Peyer's patch (tissue), 4 donors: ENCODE measurements around the gene NARF. TPM values are rescaled to one million over a fixed set of nuclear protein-coding genes. Genes with fewer than 3 reads are reported as not detected.
"Not testable (repeated sequence)": the region's sequence is repeated elsewhere in the genome, so short reads cannot be mapped to it uniquely, and the experiment has no call there.

Experiments
- DNase-seq, 3 donors: peaks; one replicate each; pipeline ENCODE4 v3.0.0-alpha.2; 2017 to 2019
- H3K27ac ChIP-seq, 4 donors: fragments of 200-600 bp; sonication (generic); one replicate each; pipeline ENCODE4 v1.5.1; 2016 to 2019
- H3K27me3 ChIP-seq, 2 donors: fragments of 200-600 bp; sonication (generic); one replicate each; pipeline ENCODE4 v1.5.1; 2019
- H3K36me3 ChIP-seq, 3 donors: fragments of 200-600 bp; sonication (generic); one replicate each; pipeline ENCODE4 v1.5.1; 2016 to 2019
- H3K4me1 ChIP-seq, 4 donors: fragments of 200-600 bp; sonication (generic); one replicate each; pipeline ENCODE4 v1.5.1; 2016 to 2019
- H3K4me3 ChIP-seq, 4 donors: fragments of 200-600 bp; sonication (generic); 1 replicate in 3 of 4; 2 replicates in 1 of 4; pipeline ENCODE4 v1.5.1; 2016 to 2019; ENCODE audit warnings: mild to moderate bottlenecking in 1 of 4
- H3K9me3 ChIP-seq, 4 donors: fragments of 200-600 bp; sonication (generic); one replicate each; pipeline ENCODE4 v1.5.1; 2016 to 2019; ENCODE audit warnings: mild to moderate bottlenecking in 1 of 4
- POLR2A ChIP-seq, 2 donors: fragments of 450-650 bp; IDR thresholded peaks; one replicate each; pipeline ENCODE4 v1.5.1; 2017; ENCODE audit warnings: antibody characterized with exemption in 2 of 2, mild to moderate bottlenecking in 2 of 2, moderate library complexity in 2 of 2
- total RNA-seq, 4 donors: library from RNA; depleted of rRNA; stranded (reverse); fragments of >200 nt; gene quantifications; one replicate each; pipeline ENCODE4 v1.1.0, GENCODE V29; 2016
- TF ChIP-seq, protein P1 (sequence below), 6 experiments: fragments of 450-650 bp in 4 of 6; fragments of 200-600 bp in 2 of 6; sonication (generic) in 1 of 6; IDR thresholded peaks; one replicate each; pipeline ENCODE4 v1.5.1; 2017 to 2019; ENCODE audit warnings: antibody characterized with exemption in 6 of 6, mild to moderate bottlenecking in 3 of 6, moderate library complexity in 1 of 6

The NARF gene
- total RNA-seq = 10 to 100 TPM; 31.9 to 81.7 (median 52.0) TPM

DNA sequence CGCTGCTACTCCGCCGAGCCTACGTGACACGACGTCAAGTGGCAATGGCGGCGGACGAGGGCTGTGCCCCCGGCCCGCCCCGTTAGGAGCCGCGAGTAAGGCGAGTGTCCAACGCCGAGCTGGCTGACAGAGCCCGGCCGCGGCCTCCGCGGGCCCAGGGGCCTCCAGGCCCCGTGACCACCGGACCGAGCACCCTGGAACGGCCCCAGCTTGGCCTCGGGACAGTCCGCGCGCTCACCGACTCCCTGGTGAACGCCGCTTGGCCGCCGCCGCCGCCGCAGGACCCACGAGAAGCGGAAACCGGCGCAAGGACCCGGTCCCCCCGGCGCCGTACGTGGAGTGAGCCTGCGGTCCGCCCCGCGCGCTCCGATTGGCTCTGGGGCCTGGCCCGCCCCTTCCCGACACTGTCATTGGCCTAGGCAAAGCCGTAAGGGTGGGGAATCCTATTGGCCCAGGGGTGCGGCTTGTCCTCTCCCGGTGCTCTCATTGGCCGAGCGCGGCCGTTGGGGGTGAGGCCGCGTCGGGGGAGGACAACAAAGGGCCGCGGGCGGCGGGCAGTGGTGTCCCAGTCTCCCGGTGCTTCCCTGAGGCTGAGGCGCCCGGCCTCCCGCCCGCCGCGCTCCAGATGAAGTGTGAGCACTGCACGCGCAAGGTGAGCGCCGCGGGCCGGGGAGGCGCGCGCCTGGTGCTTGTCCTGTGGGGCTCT is at the start of gene NARF:
NARF (plus strand) TSS at position 563 of the 706 bp plus-strand sequence; CDS start at position 626, 63 bp downstream.
- H3K27ac ChIP-seq = peak within 1 kb of the TSS; percentile 99 to 100 (median 100)
- peaks cover 0 to 19% (median 5%) of the 10 kb centered on the region in 4 donors for H3K4me1 ChIP-seq
- peak; percentile 97 to 98 for TF ChIP-seq POLR2A (IDR thresholded peaks at IDR 0.05)
- TF ChIP-seq, protein P1, sequence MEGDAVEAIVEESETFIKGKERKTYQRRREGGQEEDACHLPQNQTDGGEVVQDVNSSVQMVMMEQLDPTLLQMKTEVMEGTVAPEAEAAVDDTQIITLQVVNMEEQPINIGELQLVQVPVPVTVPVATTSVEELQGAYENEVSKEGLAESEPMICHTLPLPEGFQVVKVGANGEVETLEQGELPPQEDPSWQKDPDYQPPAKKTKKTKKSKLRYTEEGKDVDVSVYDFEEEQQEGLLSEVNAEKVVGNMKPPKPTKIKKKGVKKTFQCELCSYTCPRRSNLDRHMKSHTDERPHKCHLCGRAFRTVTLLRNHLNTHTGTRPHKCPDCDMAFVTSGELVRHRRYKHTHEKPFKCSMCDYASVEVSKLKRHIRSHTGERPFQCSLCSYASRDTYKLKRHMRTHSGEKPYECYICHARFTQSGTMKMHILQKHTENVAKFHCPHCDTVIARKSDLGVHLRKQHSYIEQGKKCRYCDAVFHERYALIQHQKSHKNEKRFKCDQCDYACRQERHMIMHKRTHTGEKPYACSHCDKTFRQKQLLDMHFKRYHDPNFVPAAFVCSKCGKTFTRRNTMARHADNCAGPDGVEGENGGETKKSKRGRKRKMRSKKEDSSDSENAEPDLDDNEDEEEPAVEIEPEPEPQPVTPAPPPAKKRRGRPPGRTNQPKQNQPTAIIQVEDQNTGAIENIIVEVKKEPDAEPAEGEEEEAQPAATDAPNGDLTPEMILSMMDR (IDR thresholded peaks at IDR 0.05) = peak in 2 of 6 experiments; percentile 4 to 12
- peaks cover 0 to 34% (median 0%) of the 10 kb centered on the region in 3 donors for H3K36me3 ChIP-seq
- peak within 1 kb of the TSS; percentile 75 to 98 (median 94) for H3K4me3 ChIP-seq
- H3K27me3 ChIP-seq = no peaks in the 10 kb centered on the region
- no peaks in the 10 kb centered on the region for H3K9me3 ChIP-seq
- peak; percentile 95 to 99 (median 98) for DNase-seq

DNA sequence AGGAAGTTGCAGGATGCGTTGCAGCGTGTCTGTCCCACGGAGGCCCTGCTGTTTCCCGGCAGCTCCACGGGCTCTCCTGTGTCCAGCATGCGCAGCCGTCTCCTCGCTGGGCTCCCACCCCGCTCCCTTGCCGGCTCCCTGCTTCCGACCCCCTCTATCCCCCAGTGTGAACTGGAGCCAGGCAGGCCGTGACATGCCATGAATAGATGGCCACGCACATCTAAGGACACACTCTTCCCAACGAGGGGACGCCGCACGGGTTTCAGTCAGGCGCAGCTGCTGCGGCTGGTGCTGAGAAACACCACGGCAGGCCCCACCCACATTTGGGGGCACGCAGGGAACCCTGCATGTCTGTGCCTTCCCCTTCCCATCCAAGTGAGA is 49.6 kb upstream of the NARF start:
- Histone ChIP-seq H3K27ac (no peak overlapping the region), H3K4me3 (no peak overlapping the region), H3K4me1 (no peaks in the 10 kb centered on the region), H3K27me3 (no peaks in the 10 kb centered on the region), H3K36me3 (peaks cover 0 to 9% (median 0%) of the 10 kb centered on the region in 3 donors), H3K9me3 (no peaks in the 10 kb centered on the region)
- DNase-seq = no peak
- TF ChIP-seq POLR2A (IDR thresholded peaks at IDR 0.05) = no peak
- TF ChIP-seq, protein P1 (IDR thresholded peaks at IDR 0.05) = no peak

DNA sequence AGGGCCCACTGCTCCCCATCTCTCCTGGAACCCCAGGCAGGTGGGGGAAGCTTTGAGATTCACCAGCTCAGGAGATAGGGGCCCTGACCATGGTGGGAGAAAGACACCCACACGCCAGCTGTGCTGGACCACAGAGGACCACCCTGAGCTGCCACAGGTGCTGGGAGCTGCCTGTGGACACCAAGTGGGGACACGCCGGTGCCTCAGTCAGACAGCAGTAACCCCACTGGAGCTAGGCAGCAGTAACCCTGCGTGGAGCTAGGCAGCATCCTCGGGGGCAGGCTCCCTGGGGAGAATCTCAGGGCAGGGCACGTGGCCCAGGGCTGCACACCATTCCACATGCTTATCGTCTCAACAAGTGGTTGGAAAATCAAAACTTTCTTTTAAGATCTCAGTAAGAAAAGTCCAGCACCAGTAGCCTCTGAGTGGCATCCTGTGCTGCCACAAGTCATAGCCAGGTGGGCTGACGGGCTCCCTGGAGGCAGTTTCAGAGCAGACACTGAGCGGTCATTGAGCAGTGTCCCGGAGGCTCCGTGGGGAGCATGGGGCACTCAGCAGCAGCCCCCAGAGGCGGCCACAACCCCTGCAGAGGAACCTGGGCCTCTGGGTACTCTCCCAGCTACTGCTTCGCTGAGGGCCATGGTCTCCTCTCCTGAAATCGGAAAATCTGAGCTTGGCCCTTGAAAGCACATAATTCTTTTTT is 48.4 kb upstream of the NARF start:
- H3K4me1 ChIP-seq = peaks cover 0 to 7% (median 0%) of the 10 kb centered on the region in 4 donors
- DNase-seq = no peak
- no peak overlapping the region for H3K27ac ChIP-seq
- TF ChIP-seq, protein P1 (IDR thresholded peaks at IDR 0.05) = no peak
- TF ChIP-seq POLR2A (IDR thresholded peaks at IDR 0.05) = no peak
- H3K36me3 ChIP-seq = peaks cover 0 to under 1% (median 0%) of the 10 kb centered on the region in 3 donors
- no peaks in the 10 kb centered on the region for H3K9me3 ChIP-seq
- H3K4me3 ChIP-seq = no peak overlapping the region
- H3K27me3 ChIP-seq = no peaks in the 10 kb centered on the region

DNA sequence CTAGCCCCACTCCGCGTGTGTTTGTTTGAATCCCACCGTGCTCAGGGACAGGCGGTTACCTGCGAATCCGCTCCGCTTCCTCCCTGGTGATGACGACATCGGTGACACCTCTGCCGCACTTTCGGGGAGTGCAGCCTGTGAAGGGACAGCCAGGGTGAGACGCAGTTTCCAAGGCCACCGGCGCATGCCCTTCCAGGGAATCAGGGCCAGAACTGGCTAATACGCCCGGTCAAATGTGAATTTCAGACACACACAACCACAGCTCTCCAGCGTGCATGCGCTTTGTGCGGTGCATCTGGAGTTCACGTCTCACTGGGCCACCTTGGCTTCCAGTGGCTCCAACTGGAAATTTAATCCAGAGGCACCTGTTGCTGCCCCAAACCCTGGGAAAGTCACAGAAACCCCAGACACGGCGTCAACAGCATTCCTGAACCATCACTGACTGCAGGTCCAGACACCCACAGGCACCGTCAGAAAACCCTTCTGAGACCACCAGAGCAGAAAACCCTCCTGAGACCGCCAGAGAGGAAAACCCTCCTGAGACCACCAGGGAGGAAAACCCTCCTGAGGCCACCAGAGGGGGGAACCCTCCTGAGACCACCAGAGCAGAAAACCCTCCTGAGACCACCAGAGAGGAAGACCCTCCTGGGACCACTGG is 47.0 kb upstream of the NARF start:
- H3K27me3 ChIP-seq = no peaks in the 10 kb centered on the region
- no peaks in the 10 kb centered on the region for H3K36me3 ChIP-seq
- H3K9me3 ChIP-seq = no peaks in the 10 kb centered on the region
- DNase-seq = no peak
- TF ChIP-seq POLR2A (IDR thresholded peaks at IDR 0.05) = no peak
- TF ChIP-seq, protein P1 (IDR thresholded peaks at IDR 0.05) = no peak
- no peak overlapping the region for H3K27ac ChIP-seq
- H3K4me1 ChIP-seq = peaks cover 0 to 7% (median 0%) of the 10 kb centered on the region in 4 donors
- H3K4me3 ChIP-seq = no peak overlapping the region

DNA sequence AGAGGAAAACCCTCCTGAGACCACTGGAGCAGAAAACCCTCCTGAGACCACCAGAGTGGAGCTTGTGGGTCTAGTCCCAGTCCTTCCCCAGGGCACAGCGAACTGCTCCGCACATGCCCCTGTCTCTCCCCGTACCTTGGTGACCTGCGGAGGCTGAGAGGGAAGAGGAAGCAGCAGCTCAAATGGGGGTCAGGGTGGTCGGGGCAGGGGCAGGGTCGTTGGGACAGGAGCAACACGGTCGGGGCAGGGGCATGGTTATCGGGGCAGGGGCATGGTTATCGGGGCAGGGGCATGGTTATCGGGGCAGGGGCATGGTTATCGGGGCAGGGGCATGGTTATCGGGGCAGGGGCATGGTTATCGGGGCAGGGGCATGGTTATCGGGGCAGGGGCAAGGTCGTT is 46.5 kb upstream of the NARF start:
- not testable (repeated sequence) for DNase-seq, H3K9me3 ChIP-seq, H3K4me1 ChIP-seq, H3K27me3 ChIP-seq, H3K36me3 ChIP-seq, H3K4me3 ChIP-seq, H3K27ac ChIP-seq
